ENCODE results near the gene HNRNPF.
A peak's percentile ranks its signal among the peaks of the same experiment; 100 is the strongest.

GRCh38 chr10:43409385-43410109, 561 bp upstream of the HNRNPF start:
- TF ChIP-seq CTCF (conservative IDR thresholded peaks at IDR 0.05; ENCODE audit: low read length) = peak; percentile 24; the same call in 1 of the 2 replicates
- TF ChIP-seq EZH2phosphoT487 (IDR thresholded peaks at IDR 0.05; ENCODE audit: borderline replicate concordance, low read depth, low read length) = no peak
